ENCODE measurements around the gene FGF14. TPM values are rescaled to one million over a fixed set of nuclear protein-coding genes. Genes with fewer than 3 reads are reported as not detected.

FGF14 gene
- polyA plus RNA-seq, 1 of the 3 experiments (the other 2 are of a cell fraction): 0.20 TPM

- no peaks in the 10 kb centered on the region for H3K9me2 ChIP-seq
- no peaks in the 10 kb centered on the region for H3F3A ChIP-seq (replicated peaks; ENCODE audit: insufficient read depth)
- peaks cover 0 to 3% of the 10 kb centered on the region in 2 experiments for H3K36me3 ChIP-seq (replicated peaks in 1 of 2; ENCODE audit: control insufficient read depth in 1 of 2, insufficient read depth in 2 of 2, low read length in 1 of 2)
- peaks cover 0 to 6% of the 10 kb centered on the region in 2 experiments; a peak in 1 of 4 replicates for H3K4me1 ChIP-seq (ENCODE audit: control insufficient read depth in 1 of 2, insufficient read depth in 2 of 2, low read depth in 1 of 2, low read length in 1 of 2)
- no peak overlapping the region for H2AFZ ChIP-seq (ENCODE audit: low read depth)
- ChIA-PET CTCF (interaction anchor here (0.7 to 2.8 kb wide), 21 partner anchors 10 to 945 kb away, joined by 3 to 14 read pairs (median 4); partner anchors contain the start of gene FGF14), POLR2A (interaction anchor here (1.0 kb wide), 1 partner anchor 111 kb away, joined by 5 read pairs; no protein-coding TSS in a partner anchor)
- H3K4me2 ChIP-seq: no peak overlapping the region
- H3K9ac ChIP-seq: no peak overlapping the region
- H4K20me1 ChIP-seq (ENCODE audit: insufficient read depth): no peaks in the 10 kb centered on the region
- H3K9me3 ChIP-seq: no peaks in the 10 kb centered on the region
- no peak for DNase-seq
- no peaks in the 10 kb centered on the region for H3K27me3 ChIP-seq (ENCODE audit: insufficient read depth)
- peak overlapping the region in 1 of 2 experiments; percentile 58; a peak in 2 of 4 replicates for H3K27ac ChIP-seq (ENCODE audit: low read depth in 2 of 2, low read length in 1 of 2)
- no peak for TF ChIP-seq GABPA (IDR thresholded peaks at IDR 0.05; ENCODE audit: low read depth)
- TF ChIP-seq YY1 (IDR thresholded peaks at IDR 0.05; ENCODE audit: low read depth): no peak
- no peak for TF ChIP-seq RXRA (IDR thresholded peaks at IDR 0.05; ENCODE audit: borderline replicate concordance, low read depth)
- TF ChIP-seq USF2 (IDR thresholded peaks at IDR 0.05; ENCODE audit: borderline replicate concordance, low read depth, low read length): no peak
- no peak for TF ChIP-seq NFIC (IDR thresholded peaks at IDR 0.05; ENCODE audit: borderline replicate concordance)
- TF ChIP-seq RCOR1 (IDR thresholded peaks at IDR 0.05; ENCODE audit: low read length): no peak
- TF ChIP-seq TEAD4 (IDR thresholded peaks at IDR 0.05; ENCODE audit: borderline replicate concordance, insufficient read depth): no peak
- TF ChIP-seq CHD2 (IDR thresholded peaks at IDR 0.05; ENCODE audit: low read length, partially characterized antibody): no peak
- TF ChIP-seq CTCF (IDR thresholded peaks at IDR 0.05): no peak
- TF ChIP-seq SMC3 (IDR thresholded peaks at IDR 0.05; ENCODE audit: low read depth, low read length): no peak
- no peak for TF ChIP-seq JUND (IDR thresholded peaks at IDR 0.05)
- no peak for TF ChIP-seq GATA2 (CRISPR knock-in tag; IDR thresholded peaks at IDR 0.05)
- H3K79me2 ChIP-seq (ENCODE audit: insufficient read depth): no peaks in the 10 kb centered on the region
- no peak overlapping the region for H3K4me3 ChIP-seq (ENCODE audit: low read depth in 2 of 2, low read length in 1 of 2)
Observed at GRCh38 chr13:102089722-102090121, 312.1 kb downstream of the FGF14 start.

- Histone ChIP-seq H3K79me2 (ENCODE audit: insufficient read depth) (no peaks in the 10 kb centered on the region), H3F3A (replicated peaks; ENCODE audit: insufficient read depth) (no peaks in the 10 kb centered on the region), H2AFZ (ENCODE audit: low read depth) (no peak overlapping the region), H3K4me2 (no peak overlapping the region), H3K9ac (no peak overlapping the region), H3K9me2 (no peaks in the 10 kb centered on the region), H3K27me3 (ENCODE audit: insufficient read depth) (no peaks in the 10 kb centered on the region), H4K20me1 (ENCODE audit: insufficient read depth) (no peaks in the 10 kb centered on the region), H3K4me3 (ENCODE audit: low read depth in 2 of 2, low read length in 1 of 2) (no peak overlapping the region), H3K36me3 (replicated peaks in 1 of 2; ENCODE audit: control insufficient read depth in 1 of 2, insufficient read depth in 2 of 2, low read length in 1 of 2) (peaks cover 0 to 2% of the 10 kb centered on the region in 2 experiments), H3K4me1 (ENCODE audit: control insufficient read depth in 1 of 2, insufficient read depth in 2 of 2, low read depth in 1 of 2, low read length in 1 of 2) (peaks cover 0 to 6% of the 10 kb centered on the region in 2 experiments; a peak in 1 of 4 replicates), H3K9me3 (no peaks in the 10 kb centered on the region), H3K27ac (ENCODE audit: low read depth in 2 of 2, low read length in 1 of 2) (peak overlapping the region in 1 of 2 experiments; percentile 58; a peak in 2 of 4 replicates)
- POLR2A ChIA-PET: interaction anchor here (1.0 kb wide), 1 partner anchor 110 kb away, joined by 5 read pairs; no protein-coding TSS in a partner anchor
- no peak for DNase-seq
- TF ChIP-seq RAD21 (IDR thresholded peaks at IDR 0.05; ENCODE audit: low read length) (peak; percentile 41; the same call in 1 of the 2 replicates), NRF1 (IDR thresholded peaks at IDR 0.05; ENCODE audit: low read depth, low read length) (no peak), USF2 (IDR thresholded peaks at IDR 0.05; ENCODE audit: borderline replicate concordance, low read depth, low read length) (no peak), NFIC (IDR thresholded peaks at IDR 0.05; ENCODE audit: borderline replicate concordance) (no peak), FOXJ3 (CRISPR knock-in tag; IDR thresholded peaks at IDR 0.05) (no peak), RFX5 (IDR thresholded peaks at IDR 0.05; ENCODE audit: low read length) (no peak), TEAD4 (IDR thresholded peaks at IDR 0.05; ENCODE audit: borderline replicate concordance, insufficient read depth) (no peak), EZH2phosphoT487 (IDR thresholded peaks at IDR 0.05; ENCODE audit: borderline replicate concordance, low read depth) (no peak), SIN3A (IDR thresholded peaks at IDR 0.05; ENCODE audit: borderline replicate concordance, low read depth, low read length) (no peak), FOSL2 (IDR thresholded peaks at IDR 0.05; ENCODE audit: borderline replicate concordance, low read depth) (no peak), USF1 (IDR thresholded peaks at IDR 0.05; ENCODE audit: borderline replicate concordance, low read depth) (no peak), CTCF (IDR thresholded peaks at IDR 0.05) (peak; percentile 53), ELF1 (IDR thresholded peaks at IDR 0.05) (no peak), JUND (IDR thresholded peaks at IDR 0.05) (no peak)
- WGBS (ENCODE audit: low lambda C conversion rate): 64% methylated on average over 2 of the region's 2 CpGs
- CTCF ChIA-PET: interaction anchor here (0.7 to 2.8 kb wide), 22 partner anchors 9 to 944 kb away, joined by 3 to 14 read pairs (median 4); partner anchors contain the start of gene FGF14
Observed at GRCh38 chr13:102089177-102089576, 312.7 kb downstream of the FGF14 start.

Data from SK-N-SH (cell line).